ENCODE measurements around the gene SYNGAP1. TPM values are rescaled to one million over a fixed set of nuclear protein-coding genes. Genes with fewer than 3 reads are reported as not detected.
"Not testable (repeated sequence)": the region's sequence is repeated elsewhere in the genome, so short reads cannot be mapped to it uniquely, and the experiment has no call there.

The SYNGAP1 gene
- 1.4 and 2.8 TPM in 2 replicates for total RNA-seq

DNA sequence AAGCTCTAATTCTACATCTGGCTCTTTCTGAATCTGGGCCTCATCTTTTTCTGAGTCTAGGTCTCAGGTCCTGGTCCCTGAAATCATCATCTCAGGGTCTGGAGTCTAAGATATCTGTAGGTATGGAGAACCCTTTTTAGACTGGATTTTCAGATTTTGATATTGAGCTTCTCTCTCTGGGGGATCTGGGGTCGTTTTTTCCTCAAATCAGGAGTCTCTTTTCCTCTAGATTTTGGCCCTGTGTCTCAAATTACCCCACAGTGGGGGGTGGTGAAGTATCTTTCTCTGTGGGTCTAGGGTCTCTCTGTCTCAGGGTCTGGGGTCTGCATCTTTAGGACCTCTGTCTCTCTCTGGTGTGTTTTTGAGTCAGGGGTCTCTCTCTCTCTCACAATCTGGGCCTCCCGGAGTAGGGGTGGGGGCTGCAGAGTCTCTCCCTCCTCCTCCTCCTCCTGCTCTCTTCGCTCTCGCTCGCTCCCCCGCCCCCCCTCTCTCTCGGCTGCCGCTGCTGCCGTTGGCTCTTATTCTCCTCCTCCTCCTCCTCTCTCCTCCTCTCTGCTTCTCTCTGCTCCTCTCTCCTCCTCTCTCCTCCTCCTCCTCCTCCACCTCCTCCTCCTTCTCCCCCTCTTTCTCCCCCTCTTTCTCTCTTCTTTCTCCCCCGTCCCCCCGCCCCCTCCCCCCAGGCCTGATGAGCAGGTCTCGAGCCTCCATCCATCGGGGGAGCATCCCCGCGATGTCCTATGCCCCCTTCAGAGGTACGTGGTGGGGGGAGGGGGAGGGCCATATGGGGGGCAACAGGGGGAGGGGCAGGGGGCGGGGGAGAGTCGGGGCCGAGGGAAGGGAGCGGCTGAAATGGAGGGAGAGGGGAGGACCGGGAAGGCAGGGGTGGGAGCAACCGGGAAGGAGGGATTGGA lies at the start of gene SYNGAP1:
SYNGAP1 (plus strand) TSS at position 486 of the 911 bp plus-strand sequence; CDS start at position 686, 200 bp downstream.
- DNase-seq (ENCODE audit: low read depth in 2 of 2), result no peak

DNA sequence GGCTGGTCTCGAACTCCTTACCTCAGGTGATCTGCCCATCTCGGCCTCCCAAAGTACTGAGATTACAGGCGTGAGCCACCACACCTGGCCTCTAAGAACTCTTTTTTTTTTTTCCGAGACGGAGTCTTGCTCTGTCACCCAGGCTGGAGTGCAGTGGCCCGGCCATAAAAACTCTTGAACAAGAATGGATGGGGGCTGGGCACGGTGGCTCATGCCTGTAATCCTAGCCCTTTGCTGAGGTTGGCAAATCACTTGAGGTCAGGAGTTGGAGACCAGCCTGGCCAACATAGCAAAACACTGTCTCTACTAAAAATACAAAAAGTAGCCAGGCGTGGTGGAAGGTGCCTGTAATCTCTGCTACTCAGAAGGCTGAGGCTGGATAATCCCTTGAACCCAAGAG lies 48.0 kb upstream of the SYNGAP1 start:
- DNase-seq (ENCODE audit: low read depth in 2 of 2), result not testable (repeated sequence)

DNA sequence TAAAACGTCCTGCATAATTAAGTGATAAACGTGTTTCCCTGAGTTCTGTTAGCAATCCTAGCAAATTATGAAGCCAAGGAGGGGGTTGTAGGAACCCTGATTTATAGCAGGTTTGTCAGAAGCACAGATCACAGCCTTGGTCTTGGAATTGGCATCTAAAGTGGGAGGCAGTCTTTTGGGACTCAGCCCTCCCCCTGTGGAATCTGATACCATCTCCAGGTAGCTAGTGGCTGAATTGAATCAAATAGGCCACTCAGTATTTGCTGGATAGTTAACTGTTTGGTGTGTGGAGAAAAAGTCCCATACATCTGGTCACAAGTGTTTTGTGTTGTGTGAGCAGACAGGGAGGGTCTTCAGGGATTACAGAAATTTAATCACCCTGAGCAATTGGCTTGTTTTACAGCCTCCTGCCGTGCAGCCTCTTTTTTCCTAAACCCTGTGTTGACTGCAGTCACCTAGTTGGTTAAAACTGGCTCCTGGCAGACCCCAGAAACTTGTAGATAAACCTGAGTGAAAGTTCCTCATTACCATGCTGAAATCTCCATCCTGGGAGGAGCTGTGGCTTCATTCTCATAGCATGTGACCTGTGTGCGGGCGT lies 47.2 kb upstream of the SYNGAP1 start:
- DNase-seq (ENCODE audit: low read depth in 2 of 2), result no peak

DNA sequence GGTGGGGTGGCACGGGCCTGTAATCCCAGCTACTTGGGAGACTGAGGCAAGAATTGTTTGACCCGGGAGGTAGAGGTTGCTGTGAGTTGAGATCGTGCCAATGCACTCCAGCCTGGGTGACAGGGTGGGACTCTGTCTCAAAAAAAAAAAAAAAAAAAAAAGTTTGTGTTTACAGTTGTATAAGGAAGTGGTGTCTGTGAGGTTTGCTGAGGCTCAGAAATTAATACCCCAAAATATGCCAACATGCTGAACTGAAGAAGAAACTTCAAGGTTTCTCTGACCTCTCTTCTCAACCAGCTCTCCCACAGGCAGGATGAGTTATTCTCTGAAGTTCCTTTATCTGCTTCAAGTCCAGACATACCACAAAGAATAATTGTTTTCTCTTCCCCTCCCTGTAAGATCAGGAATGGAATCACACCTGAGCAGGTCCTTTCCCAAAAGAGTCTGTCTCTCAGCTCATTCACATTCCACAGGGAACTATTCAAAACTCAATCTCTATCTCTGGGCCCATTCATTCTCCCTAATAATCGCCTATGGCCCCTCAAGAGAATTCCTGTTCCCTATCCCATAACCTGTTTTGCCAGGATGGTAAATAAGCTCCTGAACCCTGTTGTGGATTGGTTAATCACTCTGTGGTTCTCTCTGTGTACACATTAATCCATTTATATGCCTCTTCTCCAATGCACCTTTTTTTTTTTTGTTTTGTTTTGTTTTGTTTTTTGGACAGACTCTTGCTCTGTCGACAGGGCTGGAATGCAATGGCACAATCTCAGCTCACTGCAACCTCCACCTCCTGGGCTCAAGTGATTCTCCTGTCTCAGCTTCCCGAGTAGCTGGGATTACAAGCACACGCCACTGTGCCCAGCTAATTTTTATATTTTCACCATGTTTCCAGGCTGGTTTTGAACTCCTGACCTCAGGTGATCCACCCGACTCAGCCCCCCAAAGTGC lies 45.6 kb upstream of the SYNGAP1 start:
- no peak for DNase-seq (ENCODE audit: low read depth in 2 of 2)

DNA sequence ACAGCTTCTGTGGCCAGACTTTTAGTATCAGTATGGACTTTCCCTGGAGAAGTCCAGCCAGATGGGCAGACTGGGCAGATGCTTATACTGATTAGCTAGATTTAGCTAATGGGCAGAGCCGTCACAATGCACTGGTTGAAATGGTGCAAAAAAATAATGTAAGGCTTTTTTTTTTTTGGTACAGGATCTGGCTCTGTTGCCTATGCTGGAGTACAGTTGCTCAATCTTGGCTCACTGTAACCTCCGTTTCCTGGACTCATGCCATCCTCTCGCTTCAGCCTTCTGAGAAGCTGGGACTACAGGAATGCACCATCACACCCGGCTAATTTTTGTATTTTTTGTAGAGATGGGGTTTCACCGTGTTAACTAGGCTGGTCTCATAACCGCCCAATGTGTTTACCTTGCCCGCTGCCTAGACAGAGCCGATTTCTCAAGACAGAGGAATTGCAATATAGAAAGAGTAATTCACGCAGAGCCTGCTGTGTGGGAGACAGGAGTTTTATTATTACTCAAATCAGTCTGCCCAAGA lies 44.7 kb upstream of the SYNGAP1 start:
- peak; percentile 17 to 38 for DNase-seq (ENCODE audit: low read depth in 2 of 2)

DNA sequence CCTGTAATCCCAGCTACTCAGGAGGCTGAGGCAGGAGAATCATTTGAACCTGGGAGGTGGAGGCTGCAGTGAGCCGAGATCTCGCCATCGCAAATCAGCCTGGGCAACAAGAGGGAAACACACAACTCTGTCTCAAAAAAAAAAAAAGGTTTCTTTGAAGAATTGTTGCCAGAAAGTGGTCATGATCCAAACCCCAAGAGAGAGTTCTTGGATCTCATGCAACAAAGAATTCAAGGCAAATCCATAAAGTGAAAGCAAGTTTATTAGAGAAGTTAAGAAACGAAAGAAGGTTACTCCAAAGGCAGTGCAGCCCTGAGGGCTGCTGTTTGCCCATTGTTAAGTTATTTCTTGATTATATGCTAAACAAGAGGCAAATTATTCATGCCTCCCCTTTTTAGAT lies 42.7 kb upstream of the SYNGAP1 start:
- DNase-seq (ENCODE audit: low read depth in 2 of 2), result no peak

DNA sequence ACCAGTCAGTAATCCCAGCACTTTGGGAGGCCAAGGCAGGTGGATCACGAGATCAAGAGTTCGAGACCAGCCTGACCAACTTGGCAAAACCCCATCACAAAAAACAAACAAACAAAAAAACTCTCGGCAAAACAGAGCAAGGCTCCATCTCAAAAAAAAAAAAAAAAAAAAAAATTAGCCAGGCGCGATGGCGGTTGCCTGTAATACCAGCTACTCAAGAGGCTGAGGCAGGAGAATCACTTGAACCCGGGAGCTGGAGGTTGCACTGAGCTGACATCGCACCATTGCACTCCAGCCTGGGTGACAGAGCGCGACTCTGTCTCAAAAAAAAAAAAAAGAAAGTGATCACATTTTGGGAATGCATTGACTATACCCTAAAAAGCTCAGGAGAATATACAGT lies 40.7 kb upstream of the SYNGAP1 start:
- DNase-seq (ENCODE audit: low read depth in 2 of 2), result not testable (repeated sequence)

DNA sequence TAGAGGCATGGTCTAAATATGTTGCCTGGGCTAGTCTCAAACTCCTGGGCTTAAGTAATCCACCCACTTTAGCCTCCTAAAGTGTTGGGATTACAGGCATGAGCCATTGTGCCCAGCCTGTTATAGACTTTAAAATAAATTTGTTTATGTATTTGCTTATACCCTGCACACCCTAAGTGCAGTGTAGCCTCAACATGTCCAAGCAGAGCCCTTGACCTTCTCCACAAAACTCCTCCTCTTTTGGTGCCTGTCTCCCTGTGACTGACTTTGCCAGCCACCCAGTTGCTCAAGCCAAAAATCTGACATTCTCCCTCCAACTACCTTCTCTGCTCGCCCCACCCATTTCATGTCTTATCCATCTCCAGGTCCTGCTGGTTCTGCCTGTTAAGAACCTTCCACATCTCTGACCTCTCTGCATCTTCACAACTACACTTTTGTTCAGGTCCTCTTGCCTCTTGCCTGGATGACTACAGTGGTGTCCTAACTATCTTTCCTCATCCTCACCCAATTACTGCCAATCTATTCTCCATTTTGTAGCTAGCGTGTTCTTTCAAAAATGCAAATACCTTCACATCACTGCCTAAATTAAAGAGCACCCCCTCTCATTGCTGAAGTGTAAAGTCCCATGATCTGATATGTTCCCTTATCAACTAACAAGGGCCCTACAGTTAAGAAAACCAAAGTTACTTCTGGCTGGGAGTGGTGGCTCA lies 39.4 kb upstream of the SYNGAP1 start:
- no peak for DNase-seq (ENCODE audit: low read depth in 2 of 2)

DNA sequence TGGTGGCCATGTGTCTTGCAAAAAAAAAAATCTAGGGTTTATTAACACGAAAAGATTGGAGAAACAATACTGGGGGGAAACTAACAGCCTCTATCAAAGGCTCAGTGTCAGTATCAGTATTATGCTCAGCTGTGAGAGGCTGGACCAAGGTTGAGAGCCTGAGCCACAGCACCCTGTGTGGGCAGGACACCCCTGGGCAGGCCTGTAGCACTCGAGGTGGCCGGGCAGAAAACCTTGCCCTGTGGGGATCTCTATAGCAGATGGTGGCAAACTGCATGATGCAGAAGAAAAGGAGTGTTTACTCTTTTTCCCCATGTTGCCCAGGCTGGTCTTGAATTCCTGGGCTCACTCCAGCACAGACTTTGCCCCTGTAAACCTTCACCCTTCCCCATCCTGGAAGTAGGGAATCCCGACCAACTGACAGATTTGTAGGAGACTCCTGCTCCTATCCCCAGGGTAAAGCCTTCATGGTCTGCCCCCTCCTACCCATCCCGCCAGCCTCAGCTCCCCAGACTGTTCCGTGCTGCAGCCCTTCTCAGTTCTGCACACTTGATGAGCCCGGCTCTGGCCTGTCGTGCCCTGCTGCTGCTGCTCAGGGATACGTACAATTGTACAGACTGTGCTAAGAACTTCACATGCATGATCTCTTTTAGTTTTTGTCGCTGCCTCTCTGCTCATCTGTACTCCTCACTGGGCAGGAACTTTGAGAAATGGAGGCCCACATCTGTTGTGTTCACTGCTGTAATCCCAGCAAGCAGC lies 36.3 kb upstream of the SYNGAP1 start:
- no peak for DNase-seq (ENCODE audit: low read depth in 2 of 2)

DNA sequence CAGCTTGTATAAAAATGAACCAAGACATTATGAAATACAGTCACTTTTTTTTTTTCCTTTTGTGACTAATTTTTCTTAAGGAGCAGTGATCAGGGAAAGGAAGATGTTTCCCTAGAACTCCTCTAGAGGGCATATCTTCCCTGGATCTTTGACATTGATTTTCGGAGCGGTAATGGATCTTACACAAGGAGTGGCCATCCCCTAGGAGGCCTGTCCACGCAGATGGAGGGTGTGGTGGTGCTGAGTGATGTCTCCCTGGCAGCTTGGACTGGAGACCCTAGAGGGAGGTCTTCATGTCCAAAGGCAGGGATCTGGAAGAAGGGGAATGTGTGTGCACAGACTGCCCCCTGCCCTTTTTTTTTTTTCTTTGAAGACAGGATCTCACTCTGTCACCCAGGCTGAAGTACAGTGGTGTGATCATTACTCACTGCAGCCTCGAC lies 35.3 kb upstream of the SYNGAP1 start:
- DNase-seq (ENCODE audit: low read depth in 2 of 2), result peak in 1 of 2 donors; percentile 39

DNA sequence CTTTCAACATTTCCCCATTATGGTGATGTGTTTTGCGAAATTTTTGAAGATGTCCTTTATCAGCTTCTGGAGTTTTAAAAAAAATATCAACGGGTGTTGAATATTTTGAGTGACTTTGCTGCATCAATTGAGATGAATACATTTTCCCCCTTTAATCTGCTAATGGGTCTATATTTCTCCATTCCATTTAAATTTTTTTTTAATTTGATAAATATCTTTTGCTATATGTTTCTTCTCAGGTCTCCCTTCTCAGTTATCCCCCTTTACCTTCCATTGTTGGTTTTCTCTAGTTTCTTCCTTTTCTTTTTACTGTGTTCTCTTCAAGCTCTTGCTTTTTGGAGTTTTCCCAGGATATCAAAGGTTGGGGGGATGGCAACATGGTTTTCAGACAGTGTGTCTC lies 29.7 kb upstream of the SYNGAP1 start:
- no peak for DNase-seq (ENCODE audit: low read depth in 2 of 2)

DNA sequence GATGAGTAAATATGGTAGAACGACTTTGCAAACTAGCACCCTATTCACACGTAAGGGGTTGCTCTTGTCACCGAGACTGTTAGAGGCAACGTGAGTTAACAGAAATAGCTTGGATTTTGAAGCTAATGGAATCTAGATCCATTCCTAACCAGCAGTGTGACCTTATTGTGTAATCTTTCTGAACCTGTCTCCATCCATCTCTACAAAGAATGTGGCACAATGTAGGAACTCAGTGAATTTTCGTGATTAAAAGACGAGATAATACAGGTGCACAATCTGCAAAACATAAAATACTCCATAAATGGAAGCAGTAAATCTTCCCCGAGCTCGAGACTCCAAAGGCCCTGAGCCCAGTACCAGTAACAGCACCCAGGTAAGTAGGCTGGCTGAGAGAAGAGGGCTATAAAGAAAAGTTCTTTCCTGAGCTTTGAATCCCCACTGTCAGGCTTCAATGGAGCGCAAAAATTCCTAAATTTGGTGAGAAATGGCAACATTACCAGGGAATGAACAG lies 29.0 kb upstream of the SYNGAP1 start:
- DNase-seq (ENCODE audit: low read depth in 2 of 2), result no peak

DNA sequence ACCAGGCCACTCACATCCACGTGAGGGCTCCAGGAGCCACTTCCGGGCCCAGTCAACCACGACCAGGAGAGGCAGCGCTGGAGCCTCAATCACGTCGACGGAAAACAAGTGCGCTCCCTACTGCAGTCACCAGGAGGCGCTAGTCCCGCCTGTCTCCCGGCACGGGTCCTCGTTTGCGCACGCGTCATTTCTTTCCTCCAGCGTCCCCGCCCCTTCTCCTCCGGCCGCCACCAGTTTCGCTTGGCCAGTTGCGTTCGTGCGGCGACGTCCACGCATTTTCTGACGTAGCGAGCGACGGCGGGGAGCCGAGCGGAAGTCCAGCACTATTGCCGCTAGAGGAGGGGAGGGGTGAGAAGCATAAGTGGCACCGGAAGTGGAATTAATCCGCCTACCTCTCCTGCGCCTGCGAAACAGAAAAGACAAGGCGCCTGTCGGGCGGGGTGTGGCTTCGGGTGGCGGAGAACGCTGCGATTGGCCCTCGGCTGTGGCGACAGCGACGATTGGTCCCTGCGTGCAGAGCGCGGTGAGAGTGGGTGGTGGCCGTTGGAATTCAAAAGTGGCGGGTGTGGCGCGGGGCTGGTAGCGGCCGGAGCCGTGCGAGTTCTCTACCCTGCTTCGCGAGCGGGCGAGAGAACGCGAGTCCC lies 28.5 kb upstream of the SYNGAP1 start, which contains the start of gene KIFC1:
KIFC1 (plus strand) TSS at position 546 of the 644 bp plus-strand sequence. CDS start 163 bp downstream, outside the sequence.
- peak; percentile 99 to 100 for DNase-seq (ENCODE audit: low read depth in 2 of 2)

DNA sequence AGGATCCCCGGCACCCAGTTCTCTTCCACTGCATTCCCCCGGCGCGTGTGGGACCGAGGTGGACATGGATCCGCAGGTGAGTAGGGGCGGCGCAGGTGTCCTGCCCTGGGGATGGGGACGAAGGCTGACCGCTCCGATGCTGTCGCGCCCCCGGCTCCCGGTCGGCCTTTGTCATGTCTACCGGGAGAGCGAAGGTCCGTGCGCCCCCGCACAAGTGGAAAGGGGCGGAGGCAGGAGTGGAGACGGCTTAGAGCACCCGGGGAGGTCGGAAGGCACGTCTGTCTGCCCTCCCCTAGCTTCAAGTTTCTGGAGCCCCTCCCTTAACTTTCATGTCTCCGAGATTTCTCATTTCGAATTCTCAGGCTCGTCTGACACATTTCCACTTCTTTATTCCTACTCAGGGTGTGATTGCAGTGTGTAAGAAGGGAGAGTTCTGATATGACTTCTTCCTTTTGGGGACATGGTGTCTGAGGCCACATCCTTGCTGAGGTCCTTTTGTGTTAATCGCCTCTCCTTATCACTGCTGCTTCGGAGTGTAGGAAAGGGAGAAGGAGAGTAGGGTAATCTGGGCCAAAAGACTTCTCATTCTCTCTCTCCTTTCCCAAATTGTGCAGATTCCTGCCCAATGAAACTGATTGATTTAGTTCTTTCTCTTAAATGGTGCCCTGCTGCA lies 27.8 kb upstream of the SYNGAP1 start:
- peak in 1 of 2 donors; percentile 21 for DNase-seq (ENCODE audit: low read depth in 2 of 2)

DNA sequence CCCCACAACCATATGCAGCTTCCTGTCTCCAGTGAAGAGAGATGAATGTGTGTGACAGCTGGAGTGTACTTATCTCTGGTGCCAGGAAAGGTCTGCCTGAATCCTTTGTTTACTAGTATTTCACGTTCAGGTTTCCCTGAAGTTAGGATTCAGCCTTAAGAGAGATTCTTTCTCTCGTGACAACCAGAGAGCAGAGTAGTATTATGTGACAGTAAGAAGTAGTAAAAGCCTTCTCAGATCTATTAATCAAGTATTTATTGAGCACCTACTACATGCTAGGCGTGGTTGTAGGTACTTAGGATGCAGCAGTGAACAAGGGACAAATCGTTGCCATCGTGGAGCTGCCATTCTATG lies 27.3 kb upstream of the SYNGAP1 start:
- DNase-seq (ENCODE audit: low read depth in 2 of 2), result no peak

DNA sequence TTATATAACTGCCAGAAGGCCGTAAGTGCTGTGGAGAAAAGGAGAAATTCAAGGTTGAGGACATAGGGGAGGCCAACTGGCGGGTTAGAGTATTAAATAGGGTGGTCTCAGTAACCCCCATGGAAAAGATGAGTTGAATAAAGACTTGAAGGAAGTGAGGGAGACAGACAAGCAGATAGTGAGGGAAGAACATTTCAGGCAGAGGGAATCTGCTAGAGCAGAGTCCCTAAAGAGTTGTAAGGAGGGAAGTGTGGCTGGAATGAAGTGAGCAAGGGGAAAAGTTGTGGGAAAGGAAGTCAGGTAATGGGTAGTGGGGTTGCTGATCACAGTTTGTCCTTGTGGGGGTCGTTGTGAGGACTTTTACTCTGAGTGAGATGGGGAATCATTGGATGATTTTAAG lies 26.9 kb upstream of the SYNGAP1 start:
- no peak for DNase-seq (ENCODE audit: low read depth in 2 of 2)

DNA sequence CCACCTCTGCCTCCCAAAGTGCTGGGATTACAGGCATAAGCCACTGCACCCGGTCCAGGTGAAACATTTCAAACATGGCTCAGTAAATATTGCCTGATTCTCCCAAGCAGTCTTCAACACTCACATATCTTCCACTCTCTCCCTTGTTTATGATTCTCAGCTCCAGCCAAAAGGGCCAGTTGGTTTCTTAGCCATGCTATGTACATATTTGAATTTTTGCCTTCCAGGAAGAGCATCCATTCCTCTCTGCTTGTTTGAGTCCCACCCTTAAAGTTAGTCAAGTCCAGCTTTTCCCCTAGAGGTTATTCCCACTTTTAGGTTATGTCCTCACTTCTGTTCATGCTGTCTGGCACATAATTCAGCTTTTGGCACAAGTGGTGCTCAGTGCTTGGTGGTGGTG lies 22.3 kb upstream of the SYNGAP1 start:
- DNase-seq (ENCODE audit: low read depth in 2 of 2), result no peak

DNA sequence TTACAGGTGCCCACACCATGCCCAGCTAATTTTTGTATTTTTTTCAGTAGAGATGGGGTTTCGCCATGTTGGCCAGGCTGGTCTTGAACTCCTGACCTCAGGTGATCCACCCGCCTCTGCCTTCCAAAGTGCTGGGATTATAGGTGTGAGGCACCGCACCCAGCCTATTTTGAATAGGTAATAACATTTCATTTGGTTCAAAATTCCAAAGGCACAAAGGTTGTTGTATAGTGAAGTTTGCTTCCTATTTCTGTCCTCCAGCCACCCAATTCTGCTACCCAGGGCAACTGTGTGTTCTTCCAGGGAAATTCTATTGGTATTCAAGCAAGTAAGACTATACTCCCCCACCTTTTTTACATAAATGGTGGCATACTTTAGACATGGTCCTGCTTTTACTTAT lies 21.3 kb upstream of the SYNGAP1 start:
- not testable (repeated sequence) for DNase-seq (ENCODE audit: low read depth in 2 of 2)

DNA sequence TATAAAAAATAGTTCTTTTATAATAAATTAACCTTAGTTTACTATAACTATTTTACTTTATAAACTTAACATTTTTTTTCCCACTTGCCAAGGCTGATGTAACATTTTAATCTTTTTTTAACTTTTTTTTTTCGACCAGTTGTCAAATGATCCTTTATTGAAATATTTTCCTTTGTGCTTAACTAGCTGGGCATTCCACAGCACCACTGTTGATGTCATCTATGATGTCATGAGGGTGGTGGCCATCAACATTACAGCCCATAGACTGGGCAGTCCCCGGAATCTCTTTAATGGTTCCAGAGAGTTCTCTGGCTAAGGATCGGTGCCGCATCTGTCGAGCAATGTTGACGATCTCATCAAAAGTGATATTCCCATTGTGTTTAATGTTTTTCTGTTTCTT lies 20.0 kb upstream of the SYNGAP1 start:
- not testable (repeated sequence) for DNase-seq (ENCODE audit: low read depth in 2 of 2)

Measured in dermis microvascular lymphatic vessel endothelial cell (primary cell).